Measurements from ENCODE around the gene BCS1L. TPM values are rescaled to one million over a fixed set of nuclear protein-coding genes. Genes with fewer than 3 reads are reported as not detected.

The BCS1L gene
- total and polyA plus RNA-seq, 5 donors from 2014 or later, result 11.7 to 25.3 (median 15.0) TPM

DNA sequence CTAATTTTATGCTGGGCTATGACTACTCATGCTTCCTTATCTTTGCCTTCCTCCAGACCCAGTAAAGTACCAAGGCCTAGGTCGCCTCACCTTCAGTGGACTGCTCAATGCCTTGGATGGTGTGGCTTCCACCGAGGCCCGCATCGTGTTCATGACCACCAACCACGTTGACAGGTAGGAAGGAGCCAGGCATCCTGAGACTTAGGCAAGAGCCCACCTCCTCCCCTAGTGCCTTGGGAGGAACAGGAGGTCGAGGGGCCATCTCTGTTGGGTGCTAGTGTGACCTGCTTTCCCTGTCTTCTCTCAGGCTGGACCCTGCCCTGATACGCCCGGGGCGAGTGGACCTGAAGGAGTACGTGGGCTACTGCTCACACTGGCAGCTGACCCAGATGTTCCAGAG is 3.3 kb downstream of the BCS1L start:
- Histone ChIP-seq H3K27ac (ENCODE audit: insufficient read depth, low read length, poor library complexity, severe bottlenecking) (no peak overlapping the region), H3K4me3 (ENCODE audit: low read depth, low read length) (no peak overlapping the region), H3K36me3 (ENCODE audit: control insufficient read depth, insufficient read depth, low read length) (peaks cover 55% of the 10 kb centered on the region), H3K4me1 (ENCODE audit: control insufficient read depth, insufficient read depth, low read length, poor library complexity, severe bottlenecking) (peaks cover 17% of the 10 kb centered on the region), H3K9me3 (ENCODE audit: control insufficient read depth in 2 of 2, low read length in 2 of 2) (no peaks in the 10 kb centered on the region), H3K27me3 (ENCODE audit: control insufficient read depth, insufficient read depth, low read length) (no peaks in the 10 kb centered on the region)
- H3K9me3 Mint-ChIP-seq, result no peaks in the 10 kb centered on the region
- DNase-seq (no peak), ATAC-seq (ENCODE audit: low read depth in 2 of 2) (no peak)
- peaks cover 47% of the 10 kb centered on the region for H3K36me3 Mint-ChIP-seq
- peaks cover 10 to 28% (median 20%) of the 10 kb centered on the region in 4 donors for H3K4me1 Mint-ChIP-seq
- no peaks in the 10 kb centered on the region for H3K27me3 Mint-ChIP-seq
- peak overlapping the region in 1 of 4 donors; percentile 71 for H3K4me3 Mint-ChIP-seq
- H3K27ac Mint-ChIP-seq, result no peak overlapping the region

DNA sequence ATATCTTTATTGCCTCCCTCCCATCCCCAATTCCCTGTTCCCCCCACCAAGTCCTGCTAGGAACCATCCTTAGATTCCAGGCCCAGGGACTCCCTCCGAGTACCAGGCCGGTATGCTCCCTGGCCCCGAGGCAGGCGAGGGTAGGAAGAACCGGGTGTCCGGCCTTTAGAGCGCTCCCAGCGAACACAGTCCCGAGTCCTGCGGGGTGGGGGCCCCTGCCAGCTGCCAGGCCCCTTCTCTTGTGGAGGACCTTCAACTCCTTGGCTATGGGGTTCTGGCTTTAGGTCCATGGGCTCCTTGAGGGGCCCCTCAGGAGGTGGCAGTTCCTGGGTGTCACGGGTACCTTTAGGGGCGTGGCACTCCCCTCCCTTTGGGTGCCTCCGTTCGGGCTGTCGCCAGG is 4.4 kb downstream of the BCS1L start:
- no peak for ATAC-seq (ENCODE audit: low read depth in 2 of 2)
- Histone ChIP-seq H3K36me3 (ENCODE audit: control insufficient read depth, insufficient read depth, low read length) (peaks cover 64% of the 10 kb centered on the region), H3K27me3 (ENCODE audit: control insufficient read depth, insufficient read depth, low read length) (no peaks in the 10 kb centered on the region), H3K9me3 (ENCODE audit: control insufficient read depth in 2 of 2, low read length in 2 of 2) (no peaks in the 10 kb centered on the region), H3K4me1 (ENCODE audit: control insufficient read depth, insufficient read depth, low read length, poor library complexity, severe bottlenecking) (peaks cover 9% of the 10 kb centered on the region), H3K4me3 (ENCODE audit: low read depth, low read length) (no peak overlapping the region), H3K27ac (ENCODE audit: insufficient read depth, low read length, poor library complexity, severe bottlenecking) (no peak overlapping the region)
- DNase-seq, result no peak
- H3K4me3 Mint-ChIP-seq, result peak overlapping the region in 1 of 4 donors; percentile 60
- H3K4me1 Mint-ChIP-seq, result peaks cover 9 to 17% (median 12%) of the 10 kb centered on the region in 4 donors
- H3K27me3 Mint-ChIP-seq, result no peaks in the 10 kb centered on the region
- no peak overlapping the region for H3K27ac Mint-ChIP-seq
- peaks cover 42% of the 10 kb centered on the region for H3K36me3 Mint-ChIP-seq
- no peaks in the 10 kb centered on the region for H3K9me3 Mint-ChIP-seq

DNA sequence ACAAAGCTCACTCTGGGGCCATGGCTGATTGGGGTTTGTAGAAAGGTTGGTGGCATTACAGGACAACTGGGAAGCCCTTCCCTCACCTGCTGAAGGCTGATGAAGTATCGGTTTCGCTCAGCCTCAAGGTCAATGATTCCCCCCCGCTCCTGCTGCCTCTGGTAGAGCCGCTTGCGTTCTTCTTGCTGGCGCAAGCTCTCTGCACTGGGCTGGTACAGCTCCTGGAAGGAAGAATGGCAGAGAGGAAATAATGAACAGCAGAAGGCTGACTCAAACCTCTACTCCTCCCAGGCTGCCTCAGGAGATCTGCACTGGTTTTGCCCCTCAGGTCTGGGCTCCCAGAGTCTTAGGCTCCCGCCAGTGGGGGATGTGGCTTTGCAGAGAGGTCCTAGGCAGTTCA is 5.2 kb downstream of the BCS1L start:
- H3K9me3 ChIP-seq (ENCODE audit: control insufficient read depth in 2 of 2, low read length in 2 of 2), result no peaks in the 10 kb centered on the region
- H3K27me3 Mint-ChIP-seq, result no peaks in the 10 kb centered on the region
- H3K27ac Mint-ChIP-seq, result no peak overlapping the region
- DNase-seq (no peak), ATAC-seq (ENCODE audit: low read depth in 2 of 2) (no peak)
- H3K4me1 Mint-ChIP-seq, result peaks cover 8 to 11% (median 10%) of the 10 kb centered on the region in 4 donors
- H3K27ac ChIP-seq (ENCODE audit: insufficient read depth, low read length, poor library complexity, severe bottlenecking), result no peak overlapping the region
- peaks cover 39% of the 10 kb centered on the region for H3K36me3 Mint-ChIP-seq
- H3K27me3 ChIP-seq (ENCODE audit: control insufficient read depth, insufficient read depth, low read length), result no peaks in the 10 kb centered on the region
- H3K4me1 ChIP-seq (ENCODE audit: control insufficient read depth, insufficient read depth, low read length, poor library complexity, severe bottlenecking), result peaks cover 6% of the 10 kb centered on the region
- H3K4me3 Mint-ChIP-seq, result peak overlapping the region in 1 of 4 donors; percentile 60
- peaks cover 64% of the 10 kb centered on the region for H3K36me3 ChIP-seq (ENCODE audit: control insufficient read depth, insufficient read depth, low read length)
- H3K9me3 Mint-ChIP-seq, result no peaks in the 10 kb centered on the region
- H3K4me3 ChIP-seq (ENCODE audit: low read depth, low read length), result no peak overlapping the region

DNA sequence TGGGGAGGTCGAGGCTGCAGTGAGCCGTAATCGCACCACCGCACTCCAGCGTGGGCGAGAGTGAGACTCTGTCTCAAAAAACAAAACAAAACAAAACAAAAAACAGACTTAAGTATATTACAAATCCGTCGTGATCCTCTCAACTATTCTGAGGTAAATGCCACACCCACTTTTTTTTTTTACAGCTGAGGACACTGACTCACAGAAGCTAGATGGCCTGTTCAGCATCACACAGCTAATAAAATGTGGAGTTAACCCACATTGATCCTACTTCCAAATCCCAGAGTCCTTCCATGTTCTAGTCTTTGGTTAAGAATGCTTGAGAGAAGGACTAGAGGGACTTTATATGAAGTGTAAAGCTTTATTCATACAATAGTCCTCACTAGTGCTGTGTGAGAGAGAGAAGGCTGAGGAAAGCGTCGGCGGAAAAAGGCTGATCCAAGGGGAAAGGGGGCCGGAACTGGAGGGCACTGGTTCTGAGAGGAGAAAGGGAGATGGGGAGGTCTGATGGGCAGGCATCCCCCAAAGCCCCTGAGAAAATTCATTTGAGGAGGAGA is 11.7 kb downstream of the BCS1L start:
- Mint-ChIP-seq H3K27me3 (no peaks in the 10 kb centered on the region), H3K4me3 (peak overlapping the region; percentile 96 to 99 (median 98)), H3K4me1 (peaks cover 4 to 23% (median 16%) of the 10 kb centered on the region in 4 donors), H3K36me3 (peaks cover 7% of the 10 kb centered on the region), H3K27ac (peak overlapping the region; percentile 96 to 98 (median 97)), H3K9me3 (no peaks in the 10 kb centered on the region)
- Histone ChIP-seq H3K27ac (ENCODE audit: insufficient read depth, low read length, poor library complexity, severe bottlenecking) (peak overlapping the region; percentile 79), H3K27me3 (ENCODE audit: control insufficient read depth, insufficient read depth, low read length) (no peaks in the 10 kb centered on the region), H3K4me1 (ENCODE audit: control insufficient read depth, insufficient read depth, low read length, poor library complexity, severe bottlenecking) (peaks cover 17% of the 10 kb centered on the region), H3K4me3 (ENCODE audit: low read depth, low read length) (peak overlapping the region; percentile 90), H3K9me3 (ENCODE audit: control insufficient read depth in 2 of 2, low read length in 2 of 2) (no peaks in the 10 kb centered on the region), H3K36me3 (ENCODE audit: control insufficient read depth, insufficient read depth, low read length) (peaks cover 21% of the 10 kb centered on the region)
- DNase-seq (peak in 1 of 3 donors; percentile 7), ATAC-seq (ENCODE audit: low read depth in 2 of 2) (no peak)

DNA sequence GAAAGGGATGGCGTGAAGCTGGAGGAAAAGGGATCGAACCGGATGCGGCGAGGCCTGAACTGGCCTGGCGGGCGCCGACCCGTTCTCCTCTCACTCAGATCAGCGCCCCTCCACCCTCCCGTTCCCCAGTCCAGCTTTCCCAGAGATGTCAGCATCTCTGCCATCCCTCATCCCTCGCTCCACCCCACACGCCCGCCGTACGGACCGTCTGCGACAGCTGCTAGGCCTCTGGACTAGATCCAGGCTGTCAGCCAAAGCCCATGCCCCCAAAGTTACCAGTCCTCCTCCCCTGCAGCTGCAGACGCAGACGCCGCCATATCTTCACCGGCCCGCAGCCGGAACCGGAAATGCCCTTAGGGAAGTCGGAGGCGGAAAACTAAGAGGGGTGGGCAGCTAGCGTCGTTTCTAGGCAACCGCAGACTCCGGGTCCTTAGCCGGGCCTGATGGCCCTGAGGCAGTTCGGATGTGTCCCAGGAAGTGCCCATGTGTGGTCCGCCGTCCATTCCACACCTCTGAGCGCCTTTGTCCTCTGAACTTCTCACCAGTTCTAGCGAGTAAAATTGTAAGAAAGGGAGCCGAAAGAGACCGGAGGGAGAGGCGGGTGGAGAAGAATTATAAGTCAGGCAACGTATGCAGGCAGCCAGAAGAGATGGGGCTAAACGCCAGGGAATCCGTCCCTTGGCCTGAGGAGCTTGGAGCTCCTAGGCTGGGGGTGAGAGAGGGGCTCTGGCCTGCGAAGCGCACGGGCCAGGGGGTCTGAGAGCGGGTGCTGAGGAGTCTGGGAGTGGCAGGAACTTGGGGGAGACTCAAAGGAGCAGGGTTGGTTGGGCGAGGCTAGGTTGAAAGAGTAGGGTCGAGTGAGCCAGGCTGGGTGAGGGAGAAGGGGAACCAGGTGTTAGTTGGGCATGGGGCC is 12.4 kb downstream of the BCS1L start, which contains the start of the genes RNF25 and STK36:
Gene RNF25 (minus strand): TSS at position 349 of the 913 bp plus-strand sequence. CDS start 32 bp downstream, at position 317.
Gene STK36 (plus strand): TSS at position 433 of the 913 bp plus-strand sequence. CDS start 744 bp downstream, outside the sequence.
- H3K36me3 ChIP-seq (ENCODE audit: control insufficient read depth, insufficient read depth, low read length), result peaks cover 16% of the 10 kb centered on the region
- H3K4me1 ChIP-seq (ENCODE audit: control insufficient read depth, insufficient read depth, low read length, poor library complexity, severe bottlenecking), result peaks cover 17% of the 10 kb centered on the region
- peak within 1 kb of the TSS; percentile 96 to 98 (median 98) for H3K27ac Mint-ChIP-seq
- no peaks in the 10 kb centered on the region for H3K9me3 ChIP-seq (ENCODE audit: control insufficient read depth in 2 of 2, low read length in 2 of 2)
- H3K27me3 Mint-ChIP-seq, result no peaks in the 10 kb centered on the region
- DNase-seq, result peak; percentile 76 to 91 (median 82)
- peak within 1 kb of the TSS; percentile 90 for H3K4me3 ChIP-seq (ENCODE audit: low read depth, low read length)
- H3K27ac ChIP-seq (ENCODE audit: insufficient read depth, low read length, poor library complexity, severe bottlenecking), result peak within 1 kb of the TSS; percentile 79
- H3K27me3 ChIP-seq (ENCODE audit: control insufficient read depth, insufficient read depth, low read length), result no peaks in the 10 kb centered on the region
- no peaks in the 10 kb centered on the region for H3K9me3 Mint-ChIP-seq
- peak; percentile 94 to 95 for ATAC-seq (ENCODE audit: low read depth in 2 of 2)
- H3K36me3 Mint-ChIP-seq, result peaks cover 10% of the 10 kb centered on the region
- H3K4me3 Mint-ChIP-seq, result peak within 1 kb of the TSS; percentile 96 to 99 (median 98)
- peaks cover 4 to 23% (median 16%) of the 10 kb centered on the region in 4 donors for H3K4me1 Mint-ChIP-seq

DNA sequence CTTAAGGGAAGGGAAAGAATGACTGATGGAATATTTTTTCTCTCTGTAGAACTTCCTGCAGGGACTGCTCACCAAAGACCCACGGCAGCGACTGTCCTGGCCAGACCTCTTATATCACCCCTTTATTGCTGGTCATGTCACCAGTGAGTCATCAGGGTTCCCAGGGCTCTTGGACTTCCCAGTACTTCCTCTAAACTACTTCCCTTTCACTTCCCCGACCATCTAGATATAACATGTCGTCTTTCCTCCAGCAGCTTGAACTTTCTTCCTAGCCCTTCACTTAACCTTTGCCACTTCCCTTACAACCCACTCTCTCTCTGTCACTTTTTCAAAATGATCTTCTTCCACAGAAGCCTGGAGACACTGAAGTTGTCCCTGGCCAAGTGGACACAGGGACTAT is 19.6 kb downstream of the BCS1L start:
- Mint-ChIP-seq H3K27ac (no peak overlapping the region), H3K9me3 (no peaks in the 10 kb centered on the region), H3K4me1 (no peaks in the 10 kb centered on the region), H3K4me3 (peak overlapping the region in 2 of 4 donors; percentile 3 to 14), H3K36me3 (peaks cover 10% of the 10 kb centered on the region), H3K27me3 (no peaks in the 10 kb centered on the region)
- Histone ChIP-seq H3K36me3 (ENCODE audit: control insufficient read depth, insufficient read depth, low read length) (no peaks in the 10 kb centered on the region), H3K4me3 (ENCODE audit: low read depth, low read length) (no peak overlapping the region), H3K4me1 (ENCODE audit: control insufficient read depth, insufficient read depth, low read length, poor library complexity, severe bottlenecking) (no peaks in the 10 kb centered on the region), H3K27me3 (ENCODE audit: control insufficient read depth, insufficient read depth, low read length) (no peaks in the 10 kb centered on the region), H3K9me3 (ENCODE audit: control insufficient read depth in 2 of 2, low read length in 2 of 2) (no peaks in the 10 kb centered on the region), H3K27ac (ENCODE audit: insufficient read depth, low read length, poor library complexity, severe bottlenecking) (no peak overlapping the region)
- ATAC-seq (ENCODE audit: low read depth in 2 of 2), result no peak
- DNase-seq, result no peak

DNA sequence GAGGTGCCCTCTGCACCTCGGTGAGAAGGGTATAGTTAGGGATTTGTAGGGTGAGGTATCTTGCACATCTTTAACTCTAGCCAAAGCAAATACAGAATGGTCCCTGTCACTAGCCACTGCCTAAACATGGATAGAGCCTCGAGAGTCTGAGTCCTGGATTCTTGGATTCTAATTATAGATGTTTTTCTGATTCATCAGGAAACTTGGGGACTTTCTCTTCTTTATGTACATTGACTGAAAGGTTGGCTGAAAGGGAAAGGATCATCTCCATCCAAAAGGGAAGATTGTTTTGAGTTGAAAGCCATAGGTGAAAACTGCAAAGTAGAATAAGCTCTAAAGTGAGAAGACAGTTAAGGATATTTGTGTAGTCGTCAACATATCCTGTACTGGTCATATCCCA is 20.6 kb downstream of the BCS1L start:
- no peaks in the 10 kb centered on the region for H3K27me3 ChIP-seq (ENCODE audit: control insufficient read depth, insufficient read depth, low read length)
- ATAC-seq (ENCODE audit: low read depth in 2 of 2), result no peak
- no peak overlapping the region for H3K4me3 ChIP-seq (ENCODE audit: low read depth, low read length)
- H3K9me3 ChIP-seq (ENCODE audit: control insufficient read depth in 2 of 2, low read length in 2 of 2), result no peaks in the 10 kb centered on the region
- no peak overlapping the region for H3K27ac ChIP-seq (ENCODE audit: insufficient read depth, low read length, poor library complexity, severe bottlenecking)
- Mint-ChIP-seq H3K36me3 (peaks cover 10% of the 10 kb centered on the region), H3K27me3 (no peaks in the 10 kb centered on the region), H3K4me1 (no peaks in the 10 kb centered on the region), H3K4me3 (no peak overlapping the region), H3K27ac (no peak overlapping the region), H3K9me3 (no peaks in the 10 kb centered on the region)
- DNase-seq, result no peak
- H3K36me3 ChIP-seq (ENCODE audit: control insufficient read depth, insufficient read depth, low read length), result no peaks in the 10 kb centered on the region
- H3K4me1 ChIP-seq (ENCODE audit: control insufficient read depth, insufficient read depth, low read length, poor library complexity, severe bottlenecking), result no peaks in the 10 kb centered on the region

All from CD4-positive, CD25-positive, alpha-beta regulatory T cell (primary cell).